Hindlimb muscle (tissue), 1 donor: ENCODE measurements around the gene SPACDR. TPM values are rescaled to one million over a fixed set of nuclear protein-coding genes. Genes with fewer than 3 reads are reported as not detected.
"Not testable (repeated sequence)": the region's sequence is repeated elsewhere in the genome, so short reads cannot be mapped to it uniquely, and the experiment has no call there.

Source experiments
- DNase-seq: peaks from one replicate; pipeline ENCODE4 v3.0.0-alpha.2; 2013
- polyA plus RNA-seq: library from polyadenylated mRNA; unstranded; fragments of 120-200 nt; gene quantifications from one replicate; pipeline ENCODE4 v1.2.1, GENCODE V29; 2013; ENCODE audit not compliant: insufficient read length

Gene SPACDR
- 2.1 TPM for polyA plus RNA-seq

- DNase-seq = no peak
These were observed at the start of gene SPACDR for GRCh38 chr7:100464210-100464660. SPACDR (minus strand) TSS chr7:100464260; CDS start chr7:100464025, 235 bp downstream.

- DNase-seq = no peak
These were observed 49.3 kb upstream of the SPACDR start for GRCh38 chr7:100513212-100513810.

GRCh38 chr7:100510437-100511239 lies 46.6 kb upstream of the SPACDR start:
- DNase-seq = no peak

GRCh38 chr7:100509231-100509630 lies 45.2 kb upstream of the SPACDR start:
- DNase-seq = no peak

- no peak for DNase-seq
These were observed 42.4 kb upstream of the SPACDR start for GRCh38 chr7:100506356-100506923.

GRCh38 chr7:100504887-100505611 lies 41.0 kb upstream of the SPACDR start:
- DNase-seq = no peak

- not testable (repeated sequence) for DNase-seq
These were observed 40.0 kb upstream of the SPACDR start for GRCh38 chr7:100504031-100504430.

GRCh38 chr7:100500743-100501142 lies 36.7 kb upstream of the SPACDR start:
- DNase-seq = not testable (repeated sequence)

GRCh38 chr7:100496509-100496908 lies 32.4 kb upstream of the SPACDR start:
- no peak for DNase-seq

- DNase-seq = no peak
These were observed 29.6 kb upstream of the SPACDR start for GRCh38 chr7:100493476-100494264.

- no peak for DNase-seq
These were observed 28.8 kb upstream of the SPACDR start for GRCh38 chr7:100492738-100493475.

- no peak for DNase-seq
These were observed 27.1 kb upstream of the SPACDR start for GRCh38 chr7:100491192-100491578.

GRCh38 chr7:100490483-100491191 lies 26.6 kb upstream of the SPACDR start:
- DNase-seq = no peak

- DNase-seq = peak; percentile 92
These were observed 25.8 kb upstream of the SPACDR start for GRCh38 chr7:100489824-100490223.

- DNase-seq = no peak
These were observed 25.1 kb upstream of the SPACDR start for GRCh38 chr7:100489121-100489520.

GRCh38 chr7:100488333-100489095 lies 24.5 kb upstream of the SPACDR start:
- no peak for DNase-seq

GRCh38 chr7:100486753-100487446 lies 22.8 kb upstream of the SPACDR start:
- DNase-seq = no peak

GRCh38 chr7:100486111-100486636 lies 22.1 kb upstream of the SPACDR start:
- no peak for DNase-seq

- no peak for DNase-seq
These were observed 21.4 kb upstream of the SPACDR start for GRCh38 chr7:100485471-100485876.
